ENCODE measurements around the gene GNAZ.

DNA sequence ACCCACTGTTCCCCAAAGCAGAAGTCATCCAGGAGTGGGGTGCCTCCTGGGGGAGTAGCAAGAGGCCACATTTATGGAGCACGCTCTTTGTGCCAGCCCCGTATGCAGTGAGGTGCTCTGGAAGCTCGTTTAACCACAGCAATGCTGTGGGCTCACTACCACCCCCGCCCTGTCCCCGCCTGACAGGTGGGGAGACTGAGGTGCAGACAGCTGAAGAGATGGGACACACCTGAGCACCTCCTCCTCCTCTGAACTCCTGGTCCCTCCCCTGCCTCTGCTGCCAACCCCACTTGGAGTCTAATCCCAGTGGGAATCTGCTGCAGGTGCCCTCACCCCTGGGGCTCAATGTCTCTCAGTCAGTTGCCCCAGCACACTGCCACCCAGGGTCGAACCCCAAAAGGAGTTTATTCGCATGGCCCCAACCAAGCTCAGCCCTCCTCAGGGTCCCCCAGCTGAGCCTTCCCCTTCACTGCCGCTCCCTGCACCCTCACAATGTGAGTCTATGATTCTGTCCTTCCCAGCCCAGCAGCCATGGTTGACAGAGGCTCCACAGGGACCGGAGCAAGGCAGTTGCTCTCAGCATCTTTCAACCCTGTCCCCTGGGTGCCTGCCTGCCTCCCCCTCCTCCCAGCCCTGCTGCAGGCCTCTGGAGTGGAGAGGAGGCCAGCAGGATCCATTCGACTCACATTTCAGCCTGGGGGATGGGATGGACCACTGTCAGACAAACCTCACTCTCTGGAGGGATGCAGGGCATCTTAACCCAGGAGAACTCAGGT is 96.7 kb downstream of the GNAZ start:
- no peak for TF ChIP-seq POLR2AphosphoS5 (IDR thresholded peaks at IDR 0.05; ENCODE audit: borderline replicate concordance, low read depth, low read length)
- TF ChIP-seq EZH2 (IDR thresholded peaks at IDR 0.05) = no peak
- TF ChIP-seq FOXP2 (optimal IDR thresholded peaks at IDR 0.05; ENCODE audit: control extremely low read depth, extremely low read length, insufficient read depth) = no peak
